ENCODE data around the gene SLC5A9. TPM values are rescaled to one million over a fixed set of nuclear protein-coding genes. Genes with fewer than 3 reads are reported as not detected.

SLC5A9 gene
- total and polyA plus RNA-seq, 2 experiments from 2014 or later = not detected

DNA sequence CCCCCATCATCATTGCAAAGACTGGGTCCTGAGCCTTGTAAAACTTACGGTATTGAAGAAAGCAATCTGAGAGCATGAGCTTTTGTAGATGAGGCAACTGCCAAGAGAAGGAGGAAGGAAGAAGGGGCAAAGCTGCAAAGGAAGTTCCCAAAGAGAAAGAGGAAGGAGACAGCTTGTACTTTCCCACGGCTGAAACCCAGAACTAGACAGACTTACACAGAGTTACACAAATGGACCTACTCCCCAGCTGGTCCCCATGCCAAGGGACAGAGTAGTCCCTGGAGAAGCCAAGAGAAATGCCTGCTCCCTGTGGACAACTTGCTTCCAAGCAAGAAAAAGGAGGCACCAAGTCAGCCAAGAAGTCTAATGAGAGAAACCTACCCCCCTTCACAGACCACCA lies 22.6 kb downstream of the SLC5A9 start:
- Histone ChIP-seq H3K4me2 (ENCODE audit: unreplicated experiment) (no peak overlapping the region), H3K9me2 (ENCODE audit: insufficient read depth) (no peaks in the 10 kb centered on the region), H3K36me3 (ENCODE audit: low read depth) (no peaks in the 10 kb centered on the region), H3K4me1 (ENCODE audit: insufficient read depth) (no peaks in the 10 kb centered on the region), H3K9me3 (ENCODE audit: low read depth) (no peaks in the 10 kb centered on the region), H3K27me3 (replicated peaks; ENCODE audit: insufficient read depth) (no peaks in the 10 kb centered on the region), H2AFZ (no peak overlapping the region), H3K9ac (no peak overlapping the region), H3K27ac (no peak overlapping the region), H3F3A (ENCODE audit: insufficient read depth) (no peaks in the 10 kb centered on the region), H3K4me3 (no peak overlapping the region), H4K20me1 (ENCODE audit: insufficient read depth) (no peaks in the 10 kb centered on the region), H3K79me2 (ENCODE audit: insufficient read depth) (no peaks in the 10 kb centered on the region)
- DNase-seq = no peak
- in situ Hi-C loops (cut with MboI) = no loop called here
- WGBS, 2 experiments (ENCODE audit: low coverage in 1 of 2, low lambda C conversion rate in 2 of 2, missing lambda C conversion rate in 2 of 2) = 29 to 44% methylated on average over 2 of the region's 2 CpGs
- TF ChIP-seq EZH2 (IDR thresholded peaks at IDR 0.05; ENCODE audit: insufficient read depth, poor library complexity, severe bottlenecking) (no peak), EZH2phosphoT487 (IDR thresholded peaks at IDR 0.05; ENCODE audit: insufficient read depth, low read depth) (no peak)

DNA sequence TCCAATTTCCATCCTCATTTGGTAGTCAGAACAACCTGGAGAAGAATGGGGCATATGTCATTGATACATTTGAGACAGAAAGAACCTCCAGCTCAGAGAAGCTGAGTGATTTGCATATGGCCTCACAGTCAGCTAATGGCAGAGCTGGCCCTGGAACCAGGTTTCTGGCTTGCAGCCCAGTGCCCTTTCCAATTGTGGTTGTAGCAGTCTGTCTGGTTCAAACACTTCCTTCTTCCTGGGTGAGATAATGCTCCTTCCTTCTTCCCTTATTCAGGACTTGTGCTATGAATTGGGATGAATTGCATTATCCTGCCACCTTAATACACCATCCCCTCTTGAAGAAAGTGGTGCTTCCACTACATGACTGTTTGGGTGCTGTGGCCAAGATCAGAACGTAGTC lies 24.2 kb downstream of the SLC5A9 start:
- no peak for DNase-seq
- no peak overlapping the region for H3K27ac ChIP-seq
- H3F3A ChIP-seq (ENCODE audit: insufficient read depth) = no peaks in the 10 kb centered on the region
- no peaks in the 10 kb centered on the region for H3K9me2 ChIP-seq (ENCODE audit: insufficient read depth)
- no peaks in the 10 kb centered on the region for H3K79me2 ChIP-seq (ENCODE audit: insufficient read depth)
- H3K27me3 ChIP-seq (replicated peaks; ENCODE audit: insufficient read depth) = no peaks in the 10 kb centered on the region
- H3K9ac ChIP-seq = no peak overlapping the region
- H3K4me3 ChIP-seq = no peak overlapping the region
- H3K4me2 ChIP-seq (ENCODE audit: unreplicated experiment) = no peak overlapping the region
- no peaks in the 10 kb centered on the region for H3K9me3 ChIP-seq (ENCODE audit: low read depth)
- no peaks in the 10 kb centered on the region for H3K36me3 ChIP-seq (ENCODE audit: low read depth)
- TF ChIP-seq EZH2phosphoT487 (IDR thresholded peaks at IDR 0.05; ENCODE audit: insufficient read depth, low read depth) = no peak
- no peak for TF ChIP-seq EZH2 (IDR thresholded peaks at IDR 0.05; ENCODE audit: insufficient read depth, poor library complexity, severe bottlenecking)
- in situ Hi-C loops (cut with MboI) = no loop called here
- WGBS, 2 experiments (ENCODE audit: low coverage in 1 of 2, low lambda C conversion rate in 2 of 2, missing lambda C conversion rate in 2 of 2) = 44 to 79% methylated on average over 1 of the region's 1 CpG
- H3K4me1 ChIP-seq (ENCODE audit: insufficient read depth) = no peaks in the 10 kb centered on the region
- no peak overlapping the region for H2AFZ ChIP-seq
- no peaks in the 10 kb centered on the region for H4K20me1 ChIP-seq (ENCODE audit: insufficient read depth)

DNA sequence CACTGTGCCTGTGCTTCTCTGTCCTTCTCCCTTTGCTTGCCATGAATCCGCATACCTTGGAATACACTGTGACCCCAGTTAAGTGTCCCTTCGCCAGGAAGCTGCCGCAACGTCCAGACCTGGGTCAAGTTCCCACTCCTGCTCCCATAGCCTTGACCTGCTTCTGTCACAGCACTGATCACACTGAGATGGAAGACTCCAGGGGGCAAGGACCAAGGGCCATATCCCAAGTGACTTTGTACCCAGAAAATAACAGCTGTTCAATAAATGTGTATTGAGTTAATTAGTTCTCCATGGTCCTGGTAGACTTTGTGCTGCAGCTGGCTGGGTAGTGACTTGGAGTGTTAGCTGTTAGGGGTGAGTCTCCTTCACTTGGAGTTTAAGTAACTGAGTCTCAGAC lies 25.8 kb downstream of the SLC5A9 start:
- WGBS, 2 experiments (ENCODE audit: low coverage in 1 of 2, low lambda C conversion rate in 2 of 2, missing lambda C conversion rate in 2 of 2) = 68 to 79% methylated on average over 4 of the region's 4 CpGs
- Histone ChIP-seq H3K27ac (no peak overlapping the region), H2AFZ (no peak overlapping the region), H4K20me1 (ENCODE audit: insufficient read depth) (no peaks in the 10 kb centered on the region), H3F3A (ENCODE audit: insufficient read depth) (no peaks in the 10 kb centered on the region), H3K79me2 (ENCODE audit: insufficient read depth) (no peaks in the 10 kb centered on the region), H3K4me1 (ENCODE audit: insufficient read depth) (no peaks in the 10 kb centered on the region), H3K9me2 (ENCODE audit: insufficient read depth) (no peaks in the 10 kb centered on the region), H3K36me3 (ENCODE audit: low read depth) (no peaks in the 10 kb centered on the region), H3K27me3 (replicated peaks; ENCODE audit: insufficient read depth) (no peaks in the 10 kb centered on the region), H3K9me3 (ENCODE audit: low read depth) (no peaks in the 10 kb centered on the region), H3K9ac (no peak overlapping the region), H3K4me2 (ENCODE audit: unreplicated experiment) (no peak overlapping the region), H3K4me3 (no peak overlapping the region)
- DNase-seq = no peak
- TF ChIP-seq EZH2phosphoT487 (IDR thresholded peaks at IDR 0.05; ENCODE audit: insufficient read depth, low read depth) = no peak
- in situ Hi-C loops (cut with MboI) = no loop called here

DNA sequence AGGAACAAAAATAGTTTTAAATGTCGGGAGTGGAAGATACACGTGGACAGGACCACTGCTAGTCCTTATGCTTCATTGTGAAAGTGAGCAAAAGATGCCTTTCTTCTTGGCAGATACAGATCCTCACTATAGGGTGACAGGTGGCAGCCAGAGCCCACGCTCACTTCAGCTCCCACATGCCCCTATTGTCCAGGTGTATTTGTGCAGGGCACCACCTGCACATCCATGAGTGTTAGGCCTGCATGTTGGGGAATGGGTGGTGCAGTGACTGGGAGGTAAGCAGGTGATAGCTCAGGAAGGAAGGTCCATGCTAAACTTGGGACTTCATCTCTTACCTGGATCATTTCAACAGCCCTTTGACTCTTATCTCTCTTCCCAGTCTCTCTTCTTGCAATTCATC lies 27.4 kb downstream of the SLC5A9 start:
- no peak overlapping the region for H3K9ac ChIP-seq
- no peaks in the 10 kb centered on the region for H4K20me1 ChIP-seq (ENCODE audit: insufficient read depth)
- TF ChIP-seq EZH2phosphoT487 (IDR thresholded peaks at IDR 0.05; ENCODE audit: insufficient read depth, low read depth) (no peak), EZH2 (IDR thresholded peaks at IDR 0.05; ENCODE audit: insufficient read depth, poor library complexity, severe bottlenecking) (no peak)
- no peak overlapping the region for H2AFZ ChIP-seq
- 45 to 55% methylated on average over 3 of the region's 3 CpGs for WGBS, 2 experiments (ENCODE audit: low coverage in 1 of 2, low lambda C conversion rate in 2 of 2, missing lambda C conversion rate in 2 of 2)
- no peaks in the 10 kb centered on the region for H3K36me3 ChIP-seq (ENCODE audit: low read depth)
- H3K27ac ChIP-seq = no peak overlapping the region
- no peaks in the 10 kb centered on the region for H3K27me3 ChIP-seq (replicated peaks; ENCODE audit: insufficient read depth)
- H3F3A ChIP-seq (ENCODE audit: insufficient read depth) = no peaks in the 10 kb centered on the region
- in situ Hi-C loops (cut with MboI) = no loop called here
- H3K79me2 ChIP-seq (ENCODE audit: insufficient read depth) = no peaks in the 10 kb centered on the region
- no peak overlapping the region for H3K4me3 ChIP-seq
- DNase-seq = no peak
- no peaks in the 10 kb centered on the region for H3K9me3 ChIP-seq (ENCODE audit: low read depth)
- H3K9me2 ChIP-seq (ENCODE audit: insufficient read depth) = no peaks in the 10 kb centered on the region
- H3K4me2 ChIP-seq (ENCODE audit: unreplicated experiment) = no peak overlapping the region
- H3K4me1 ChIP-seq (ENCODE audit: insufficient read depth) = no peaks in the 10 kb centered on the region

DNA sequence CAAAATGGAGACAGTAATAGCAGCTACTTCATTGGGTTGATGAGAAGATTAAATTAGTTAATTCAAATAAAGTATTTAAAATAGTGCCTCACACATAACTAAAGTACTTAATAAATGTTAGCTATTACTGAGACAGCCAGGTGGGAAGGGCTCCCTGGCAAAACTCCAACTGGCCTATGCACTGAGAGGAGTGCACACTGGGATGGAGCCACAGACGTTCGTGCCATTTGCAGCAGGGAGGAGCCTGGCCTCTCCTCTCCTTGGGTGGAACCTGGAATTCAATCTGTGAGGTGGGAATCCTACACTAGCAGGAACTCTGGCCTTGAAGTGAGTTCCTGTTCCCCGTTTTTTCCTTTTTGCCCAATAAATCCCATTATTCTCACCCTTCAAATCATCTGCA lies 28.1 kb downstream of the SLC5A9 start:
- no peaks in the 10 kb centered on the region for H3K4me1 ChIP-seq (ENCODE audit: insufficient read depth)
- no peaks in the 10 kb centered on the region for H3F3A ChIP-seq (ENCODE audit: insufficient read depth)
- no peak overlapping the region for H3K4me2 ChIP-seq (ENCODE audit: unreplicated experiment)
- no peak overlapping the region for H3K27ac ChIP-seq
- H3K9me3 ChIP-seq (ENCODE audit: low read depth) = no peaks in the 10 kb centered on the region
- H3K9me2 ChIP-seq (ENCODE audit: insufficient read depth) = no peaks in the 10 kb centered on the region
- no peak overlapping the region for H3K4me3 ChIP-seq
- no peaks in the 10 kb centered on the region for H4K20me1 ChIP-seq (ENCODE audit: insufficient read depth)
- DNase-seq = no peak
- TF ChIP-seq EZH2 (IDR thresholded peaks at IDR 0.05; ENCODE audit: insufficient read depth, poor library complexity, severe bottlenecking) (no peak), EZH2phosphoT487 (IDR thresholded peaks at IDR 0.05; ENCODE audit: insufficient read depth, low read depth) (no peak)
- H3K27me3 ChIP-seq (replicated peaks; ENCODE audit: insufficient read depth) = no peaks in the 10 kb centered on the region
- H3K36me3 ChIP-seq (ENCODE audit: low read depth) = no peaks in the 10 kb centered on the region
- H2AFZ ChIP-seq = no peak overlapping the region
- no peak overlapping the region for H3K9ac ChIP-seq
- no peaks in the 10 kb centered on the region for H3K79me2 ChIP-seq (ENCODE audit: insufficient read depth)
- in situ Hi-C loops (cut with MboI) = no loop called here
- WGBS, 2 experiments (ENCODE audit: low coverage in 1 of 2, low lambda C conversion rate in 2 of 2, missing lambda C conversion rate in 2 of 2) = 26 to 29% methylated on average over 3 of the region's 3 CpGs

All from GM23248 (cell line).